ENCODE results near the gene GPR87.

The GPR87 gene

GRCh38 chr3:151316267-151316991 lies at the start of gene GPR87:
GPR87 (minus strand) TSS chr3:151316820; CDS start chr3:151300100, 16,720 bp downstream.
- no peaks in the 10 kb centered on the region for H3K4me1 ChIP-seq
- H3K9me3 ChIP-seq = no peaks in the 10 kb centered on the region
- H3K36me3 ChIP-seq = no peaks in the 10 kb centered on the region
- no peak within 1 kb of the TSS for H3K27ac ChIP-seq
- H3K4me3 ChIP-seq = no peak within 1 kb of the TSS
- DNase-seq = no peak
- no peak for TF ChIP-seq CTCF (IDR thresholded peaks at IDR 0.05)
- H3K27me3 ChIP-seq = no peaks in the 10 kb centered on the region
- intact Hi-C loops (cut with DNase I; ENCODE audit: low total_unique reads) = no loop called here

- DNase-seq = no peak
- Histone ChIP-seq H3K4me1 (peaks cover 0 to under 1% (median under 1%) of the 10 kb centered on the region in 4 donors), H3K4me3 (no peak overlapping the region), H3K27ac (no peak overlapping the region), H3K27me3 (no peaks in the 10 kb centered on the region), H3K36me3 (no peaks in the 10 kb centered on the region), H3K9me3 (no peaks in the 10 kb centered on the region)
- intact Hi-C loops (cut with DNase I; ENCODE audit: low total_unique reads) = no loop called here
- no peak for TF ChIP-seq CTCF (IDR thresholded peaks at IDR 0.05)
Observed at GRCh38 chr3:151362751-151363174, 46.1 kb upstream of the GPR87 start.

GRCh38 chr3:151357463-151357850 lies 40.8 kb upstream of the GPR87 start:
- intact Hi-C loops (cut with DNase I; ENCODE audit: low total_unique reads) = no loop called here
- Histone ChIP-seq H3K36me3 (no peaks in the 10 kb centered on the region), H3K27ac (no peak overlapping the region), H3K9me3 (no peaks in the 10 kb centered on the region), H3K4me3 (peak overlapping the region in 1 of 2 donors; percentile 17), H3K4me1 (peaks cover 0 to 14% (median 6%) of the 10 kb centered on the region in 4 donors), H3K27me3 (no peaks in the 10 kb centered on the region)
- DNase-seq = no peak
- TF ChIP-seq CTCF (IDR thresholded peaks at IDR 0.05) = no peak

GRCh38 chr3:151356794-151357462 lies 40.3 kb upstream of the GPR87 start:
- Histone ChIP-seq H3K9me3 (no peaks in the 10 kb centered on the region), H3K4me1 (peaks cover 0 to 14% (median 6%) of the 10 kb centered on the region in 4 donors), H3K36me3 (no peaks in the 10 kb centered on the region), H3K4me3 (peak overlapping the region in 1 of 2 donors; percentile 17), H3K27ac (no peak overlapping the region), H3K27me3 (no peaks in the 10 kb centered on the region)
- TF ChIP-seq CTCF (IDR thresholded peaks at IDR 0.05) = no peak
- no peak for DNase-seq
- intact Hi-C loops (cut with DNase I; ENCODE audit: low total_unique reads) = no loop called here

- intact Hi-C loops (cut with DNase I; ENCODE audit: low total_unique reads) = no loop called here
- Histone ChIP-seq H3K27ac (no peak overlapping the region), H3K27me3 (no peaks in the 10 kb centered on the region), H3K4me1 (peaks cover 0 to 2% (median under 1%) of the 10 kb centered on the region in 4 donors), H3K4me3 (no peak overlapping the region), H3K9me3 (no peaks in the 10 kb centered on the region), H3K36me3 (no peaks in the 10 kb centered on the region)
- DNase-seq = no peak
- no peak for TF ChIP-seq CTCF (IDR thresholded peaks at IDR 0.05)
Observed at GRCh38 chr3:151351648-151352047, 35.0 kb upstream of the GPR87 start.
